ENCODE measurements around the gene NUDT22.

- TF ChIP-seq CTCF (conservative IDR thresholded peaks at IDR 0.05; ENCODE audit: low read length) (no peak), EZH2phosphoT487 (IDR thresholded peaks at IDR 0.05; ENCODE audit: borderline replicate concordance) (no peak)
Measured at GRCh38 chr11:64183890-64184289, 42.2 kb upstream of the NUDT22 start.

All from Loucy (cell line).